HG02938 (cell line): ENCODE measurements around the gene MAGED1.
A peak's percentile ranks its signal among the peaks of the same experiment; 100 is the strongest.

Source experiments
- ATAC-seq: cut with Tn5 transposase; IDR thresholded peaks from one replicate; pipeline ENCODE4 v1.9.1; 2021; ENCODE audit warnings: mild to moderate bottlenecking, moderate library complexity; ENCODE audit not compliant: unreplicated experiment

MAGED1 gene, protein sequence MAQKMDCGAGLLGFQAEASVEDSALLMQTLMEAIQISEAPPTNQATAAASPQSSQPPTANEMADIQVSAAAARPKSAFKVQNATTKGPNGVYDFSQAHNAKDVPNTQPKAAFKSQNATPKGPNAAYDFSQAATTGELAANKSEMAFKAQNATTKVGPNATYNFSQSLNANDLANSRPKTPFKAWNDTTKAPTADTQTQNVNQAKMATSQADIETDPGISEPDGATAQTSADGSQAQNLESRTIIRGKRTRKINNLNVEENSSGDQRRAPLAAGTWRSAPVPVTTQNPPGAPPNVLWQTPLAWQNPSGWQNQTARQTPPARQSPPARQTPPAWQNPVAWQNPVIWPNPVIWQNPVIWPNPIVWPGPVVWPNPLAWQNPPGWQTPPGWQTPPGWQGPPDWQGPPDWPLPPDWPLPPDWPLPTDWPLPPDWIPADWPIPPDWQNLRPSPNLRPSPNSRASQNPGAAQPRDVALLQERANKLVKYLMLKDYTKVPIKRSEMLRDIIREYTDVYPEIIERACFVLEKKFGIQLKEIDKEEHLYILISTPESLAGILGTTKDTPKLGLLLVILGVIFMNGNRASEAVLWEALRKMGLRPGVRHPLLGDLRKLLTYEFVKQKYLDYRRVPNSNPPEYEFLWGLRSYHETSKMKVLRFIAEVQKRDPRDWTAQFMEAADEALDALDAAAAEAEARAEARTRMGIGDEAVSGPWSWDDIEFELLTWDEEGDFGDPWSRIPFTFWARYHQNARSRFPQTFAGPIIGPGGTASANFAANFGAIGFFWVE

DNA sequence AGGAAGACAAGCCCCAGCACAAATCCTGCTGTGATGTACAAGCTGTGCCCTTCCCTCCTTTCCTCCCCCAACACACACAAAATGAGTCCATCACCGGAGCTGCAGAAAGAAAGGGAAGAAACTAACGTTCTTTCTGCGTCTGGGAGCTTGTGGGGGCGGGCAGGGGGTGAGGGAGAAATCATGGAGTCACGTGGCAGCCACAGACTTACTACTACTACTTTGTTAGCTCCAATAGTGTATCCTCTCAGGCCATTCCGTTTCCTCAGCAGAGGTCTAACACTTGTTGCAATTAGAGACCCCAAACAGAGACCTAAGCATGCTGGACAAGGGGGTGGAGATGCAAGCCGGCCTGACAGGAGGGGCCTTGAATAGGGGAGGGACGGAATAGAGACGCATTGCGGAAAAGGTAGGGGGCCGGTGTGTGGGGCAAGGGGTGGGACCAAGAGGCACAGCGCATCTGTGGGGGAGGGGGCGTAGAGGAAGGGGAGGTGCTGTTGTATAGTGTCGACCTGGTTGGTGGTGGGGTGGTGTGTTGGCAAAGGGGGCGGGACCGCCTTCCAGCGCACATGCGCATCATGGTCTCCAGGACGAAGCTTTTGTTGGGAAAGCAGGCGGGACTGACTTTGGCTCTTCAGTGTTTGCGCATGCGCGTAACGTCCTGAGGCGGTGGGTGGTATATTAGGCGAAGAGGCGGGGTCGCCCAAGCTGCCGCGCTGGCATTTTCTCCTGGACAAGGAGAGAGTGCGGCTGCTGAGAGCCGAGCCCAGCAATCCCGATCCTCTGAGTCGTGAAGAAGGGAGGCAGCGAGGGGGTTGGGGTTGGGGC is at the start of gene MAGED1:
TSS of gene MAGED1 (plus strand) at position 703 of the 825 bp plus-strand sequence. CDS start 682 bp downstream, outside the sequence.
- ATAC-seq, result peak; percentile 41

DNA sequence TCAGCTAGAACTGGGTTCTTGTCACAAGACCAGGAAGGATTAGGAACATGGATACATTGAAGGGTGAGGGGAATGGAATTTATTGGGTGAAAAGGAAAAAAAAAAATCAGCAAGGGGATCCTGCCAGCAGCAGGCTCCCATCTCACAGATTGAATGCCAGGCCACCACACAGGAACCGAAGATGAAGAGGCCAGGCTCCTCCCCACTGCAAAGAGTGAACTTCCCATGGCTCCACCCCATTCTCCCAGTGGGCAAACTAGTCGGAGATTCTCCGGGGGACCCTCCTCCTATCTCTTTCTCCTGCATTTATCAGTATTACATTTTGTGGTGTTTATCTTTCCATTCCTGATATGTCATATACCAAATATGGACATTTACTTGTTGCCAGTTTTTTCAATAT is 46.0 kb upstream of the MAGED1 start:
- ATAC-seq, result no peak

DNA sequence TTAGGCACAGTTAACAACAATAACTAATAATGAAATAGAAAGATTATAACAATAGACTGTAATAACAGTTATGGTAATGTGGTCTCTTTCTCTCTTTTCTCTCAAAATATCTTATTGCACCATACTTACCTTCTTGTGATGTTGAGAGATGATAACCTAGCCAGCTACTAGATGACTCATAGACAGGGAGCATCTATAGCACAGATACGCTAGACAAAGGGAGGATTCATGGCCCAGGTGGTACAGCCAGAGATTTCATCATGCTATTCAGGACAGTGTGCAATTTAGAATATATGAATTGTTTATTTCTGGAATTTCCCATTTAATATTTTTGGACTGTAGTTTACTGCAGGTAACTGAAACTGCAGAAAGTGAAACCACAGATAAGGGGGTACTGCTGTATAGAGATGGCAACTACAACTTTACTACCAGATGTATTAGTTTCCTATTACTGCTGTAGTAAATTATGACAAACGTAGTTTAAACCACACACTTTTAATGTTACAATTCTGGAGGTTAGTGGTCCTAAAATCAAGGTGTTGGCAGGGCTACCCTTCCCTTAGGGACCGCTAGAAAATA is 41.8 kb upstream of the MAGED1 start:
- peak; percentile 64 for ATAC-seq

DNA sequence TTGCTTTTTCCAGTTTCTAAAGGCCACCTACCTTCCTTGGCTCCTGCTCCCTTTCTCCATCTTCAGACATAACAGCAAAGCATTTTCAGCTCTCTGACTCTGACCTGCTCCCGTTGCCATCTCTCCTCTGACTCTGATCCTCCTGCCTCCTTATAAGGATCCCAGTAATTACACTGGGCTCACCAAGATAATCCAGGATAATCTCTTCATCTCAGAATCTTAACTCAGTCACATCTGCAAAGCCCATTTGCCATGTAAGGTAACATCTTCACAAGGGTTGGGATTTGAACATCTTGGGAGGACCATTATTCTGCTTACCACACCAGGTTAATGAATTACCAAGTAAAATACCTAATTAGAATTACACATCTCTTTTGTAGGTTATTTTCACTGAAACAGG is 41.3 kb upstream of the MAGED1 start:
- no peak for ATAC-seq

DNA sequence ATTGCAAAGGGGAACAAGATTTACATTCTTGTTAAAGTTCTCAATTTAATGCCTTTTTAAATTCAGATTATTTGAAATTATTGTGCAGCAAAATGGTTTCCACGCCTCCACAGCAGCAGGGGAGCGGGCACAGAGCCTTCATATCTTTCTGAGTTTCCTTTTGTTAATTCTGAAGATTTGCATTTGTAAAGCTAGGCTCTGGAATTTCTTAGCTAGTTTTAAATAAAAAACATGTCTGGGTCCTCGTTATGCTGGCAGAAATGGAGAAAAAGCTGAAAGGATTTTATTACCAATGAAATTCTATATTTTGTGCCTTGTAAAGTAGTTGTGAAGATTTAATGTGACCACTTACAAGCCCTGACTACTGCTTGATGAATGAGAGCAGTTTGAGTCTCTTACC is 40.8 kb upstream of the MAGED1 start:
- ATAC-seq, result no peak

DNA sequence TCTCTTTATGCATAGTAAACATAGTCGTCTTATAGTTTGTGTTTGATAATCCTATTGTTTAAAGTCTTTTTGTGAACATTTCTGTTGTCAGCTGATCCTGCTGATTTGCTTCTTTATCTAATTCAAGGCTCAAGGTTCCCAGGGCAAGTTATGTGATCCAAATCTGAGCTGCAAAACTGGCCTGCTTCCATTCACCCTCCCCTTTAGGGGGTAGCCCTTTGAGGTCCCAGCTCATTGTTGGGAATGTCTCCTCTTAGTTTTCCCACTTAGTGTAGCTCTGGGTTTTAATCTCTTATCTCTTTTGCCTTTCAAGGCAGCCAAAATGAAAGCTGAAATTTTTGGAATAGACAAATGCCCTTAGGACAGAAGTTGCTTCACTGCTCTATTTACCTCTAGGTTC is 40.2 kb upstream of the MAGED1 start:
- ATAC-seq, result no peak

DNA sequence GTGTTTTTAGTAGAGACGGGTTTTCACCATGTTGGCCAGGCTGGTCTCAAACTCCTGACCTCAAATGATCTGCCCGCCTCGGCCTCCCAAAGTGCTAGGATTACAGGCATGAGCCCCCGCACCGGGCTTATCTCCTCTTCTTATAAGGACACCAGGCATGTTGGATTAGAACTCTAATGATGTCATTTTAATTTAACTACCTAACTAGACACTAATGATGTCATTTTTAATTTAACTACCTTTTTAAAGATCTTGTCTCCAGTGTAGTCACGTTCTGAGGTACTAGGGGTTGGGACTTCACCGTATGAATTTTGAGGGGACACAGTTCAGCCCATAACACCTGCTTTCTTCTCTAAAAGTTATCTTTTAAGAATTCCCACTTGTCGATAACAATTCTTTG is 37.7 kb upstream of the MAGED1 start:
- no peak for ATAC-seq

DNA sequence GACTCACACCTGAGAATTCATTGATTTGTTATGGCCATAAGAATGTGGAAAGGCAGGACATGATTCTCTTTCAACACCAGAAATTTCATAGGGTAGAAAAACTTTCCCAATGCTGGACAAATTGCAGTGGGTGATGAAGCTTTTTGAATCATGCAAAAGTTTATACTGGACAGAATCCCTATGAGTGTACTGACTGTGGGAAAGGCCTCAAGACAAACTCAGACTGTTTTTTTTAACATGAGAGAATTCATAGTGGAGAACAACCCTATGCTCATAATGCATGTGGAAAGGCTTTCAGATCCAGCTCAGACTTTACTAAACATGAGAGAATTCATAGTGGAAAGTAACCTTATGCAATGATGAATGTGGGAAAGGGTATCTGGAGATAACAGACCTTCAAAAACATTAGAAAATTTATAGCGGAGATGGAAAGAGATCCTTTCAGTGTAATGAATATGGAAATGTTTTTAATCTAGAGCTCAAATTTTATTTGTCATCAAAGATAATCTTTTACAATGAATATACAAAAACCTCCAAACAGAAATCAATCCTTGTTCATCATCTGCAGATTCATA is 36.2 kb upstream of the MAGED1 start:
- ATAC-seq, result no peak

DNA sequence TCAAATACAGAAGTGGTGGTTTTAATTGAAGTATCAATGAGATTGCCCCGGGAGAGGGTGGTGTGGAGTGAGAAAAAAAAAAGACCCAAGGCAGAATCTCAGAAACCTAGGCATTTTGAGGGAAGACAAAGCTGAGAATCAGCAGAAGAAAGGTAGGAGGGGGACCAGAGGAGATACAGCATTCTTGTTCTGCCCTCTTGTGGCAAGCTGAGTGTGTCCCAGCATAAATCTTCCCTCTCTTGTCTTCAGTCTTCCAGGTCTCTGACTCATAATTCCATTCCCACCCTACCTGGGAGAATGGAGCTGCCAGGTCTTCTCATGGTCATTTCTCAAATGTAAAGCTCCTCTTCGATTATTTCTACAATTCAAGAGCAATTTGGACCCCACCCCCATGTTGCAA is 32.7 kb upstream of the MAGED1 start:
- ATAC-seq, result no peak

DNA sequence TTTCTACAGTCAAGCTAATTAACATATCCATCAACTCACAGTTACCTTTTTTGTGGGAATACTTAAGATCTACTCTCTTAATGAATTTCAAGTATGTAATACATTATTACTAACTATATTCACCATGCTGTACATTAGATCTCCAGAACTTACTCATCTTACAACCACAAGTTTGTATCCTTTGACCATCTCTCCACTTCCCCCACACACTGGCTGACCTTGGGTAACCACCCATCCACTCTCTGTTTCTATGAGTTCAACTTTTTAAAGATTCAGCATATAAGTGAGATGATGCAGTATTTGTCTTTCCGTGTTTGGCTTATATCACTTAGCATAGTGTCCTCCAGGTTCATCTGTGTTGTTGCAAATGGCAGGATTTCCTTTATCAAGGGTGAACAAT is 30.5 kb upstream of the MAGED1 start:
- ATAC-seq, result peak; percentile 78

DNA sequence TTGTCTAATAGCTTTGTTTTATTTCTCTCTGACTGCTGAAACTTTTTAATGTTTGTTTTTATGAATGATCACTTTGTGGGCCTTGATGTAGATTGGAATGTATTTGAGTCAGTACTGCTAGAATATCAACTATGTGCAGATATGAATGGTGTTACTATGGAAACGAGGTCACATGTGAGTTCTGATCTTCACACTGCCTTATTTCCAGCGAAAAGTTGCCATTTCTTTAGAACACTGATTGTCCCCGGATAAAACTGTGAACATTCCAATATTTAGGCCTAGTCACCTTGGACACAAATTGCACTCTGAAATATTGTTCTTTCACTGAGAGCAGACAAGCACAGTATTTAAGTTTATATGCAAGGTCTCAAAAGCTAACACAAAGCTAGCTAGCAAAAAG is 27.2 kb upstream of the MAGED1 start:
- ATAC-seq, result no peak

DNA sequence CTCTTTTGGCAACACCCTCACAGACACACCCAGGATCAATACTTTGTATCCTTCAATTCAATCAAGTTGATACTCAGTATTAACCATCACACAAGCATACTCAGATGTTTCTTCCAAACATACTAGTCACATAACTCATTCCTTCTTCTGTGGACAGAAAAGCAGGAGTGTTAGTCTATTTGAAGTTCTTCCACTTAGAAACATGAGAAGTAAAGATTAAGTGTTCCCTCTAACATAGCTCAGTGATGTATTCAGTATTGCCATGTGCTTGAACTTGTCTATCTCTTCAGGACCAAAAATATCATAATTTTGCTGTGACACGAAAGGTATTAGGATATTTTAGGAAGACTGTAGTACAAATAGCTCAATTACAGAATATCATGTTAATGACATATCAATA is 25.8 kb upstream of the MAGED1 start:
- ATAC-seq, result no peak

DNA sequence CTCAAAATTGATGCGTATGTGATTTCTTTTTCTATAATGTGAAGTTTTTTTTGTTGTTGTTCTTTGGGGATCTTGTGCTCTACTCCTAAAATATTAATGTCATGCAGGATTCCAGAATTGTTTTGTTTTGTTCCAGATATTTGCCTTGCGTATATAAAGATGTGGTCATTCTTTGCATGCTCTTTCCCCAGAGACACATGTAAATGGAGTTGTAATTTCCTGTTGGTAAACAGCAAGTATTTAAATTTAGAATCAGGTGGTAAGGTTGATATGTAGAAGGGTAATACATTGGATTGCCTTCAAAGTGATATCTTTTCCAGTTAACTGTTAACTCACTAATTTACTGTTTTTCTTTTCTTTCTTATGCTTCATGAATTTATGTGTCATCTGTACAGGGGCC is 23.1 kb upstream of the MAGED1 start:
- ATAC-seq, result no peak

DNA sequence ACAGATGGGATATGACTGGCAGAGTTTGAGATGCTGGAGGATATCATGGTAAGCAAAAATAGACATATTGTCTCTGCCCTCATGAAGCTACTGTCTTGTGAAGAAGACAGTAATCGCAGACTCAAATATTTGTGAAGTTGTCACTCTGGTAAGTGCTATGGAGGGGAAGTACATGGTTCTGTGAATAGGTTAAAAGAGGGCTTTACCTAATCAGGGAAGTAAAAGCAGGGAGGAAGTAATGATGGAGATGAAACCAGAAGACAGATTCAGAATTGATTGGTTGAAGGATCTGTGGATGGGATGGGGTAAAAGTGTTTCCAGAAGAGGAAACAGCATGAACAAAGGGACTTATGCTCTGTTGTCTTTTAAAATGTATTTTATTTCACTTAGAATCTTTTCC is 19.3 kb upstream of the MAGED1 start:
- ATAC-seq, result no peak

DNA sequence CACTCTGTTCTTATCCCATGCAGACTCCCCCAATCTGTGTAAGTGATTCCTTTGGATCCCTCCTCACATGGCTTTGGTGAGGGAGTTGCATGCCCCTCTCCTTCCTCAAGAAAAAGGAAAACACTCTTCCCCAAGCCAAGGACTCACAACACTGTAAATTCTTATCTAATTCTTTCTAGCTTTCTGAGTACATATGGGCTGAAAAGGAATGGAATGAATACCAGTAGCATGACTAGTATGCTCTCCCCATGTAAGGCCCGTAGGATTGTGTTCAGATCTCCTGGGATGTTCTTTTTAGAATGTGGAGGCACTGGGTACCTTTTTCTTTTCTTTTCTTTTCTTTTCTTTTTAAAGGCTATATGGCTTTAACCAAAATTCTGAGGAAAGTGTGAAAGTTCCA is 17.0 kb upstream of the MAGED1 start:
- no peak for ATAC-seq

DNA sequence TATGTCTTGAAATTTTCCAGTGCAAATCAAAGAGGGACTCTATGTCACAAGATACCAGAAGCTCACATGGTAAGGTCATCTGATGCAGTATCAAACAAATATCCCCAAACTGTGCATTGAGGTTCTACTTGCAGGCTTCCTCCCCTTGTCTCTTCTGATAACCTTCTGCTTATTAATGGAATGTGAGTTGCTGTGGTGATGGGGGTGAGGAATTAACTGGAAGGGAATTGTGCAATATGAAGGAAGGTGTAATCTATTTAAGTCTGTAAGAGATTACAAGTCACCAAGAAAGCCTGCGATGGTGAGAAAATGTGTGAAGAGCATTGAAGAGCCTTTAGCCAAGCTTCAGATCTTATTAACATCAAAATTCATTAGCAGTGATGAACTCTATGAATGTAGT is 15.4 kb upstream of the MAGED1 start:
- no peak for ATAC-seq

DNA sequence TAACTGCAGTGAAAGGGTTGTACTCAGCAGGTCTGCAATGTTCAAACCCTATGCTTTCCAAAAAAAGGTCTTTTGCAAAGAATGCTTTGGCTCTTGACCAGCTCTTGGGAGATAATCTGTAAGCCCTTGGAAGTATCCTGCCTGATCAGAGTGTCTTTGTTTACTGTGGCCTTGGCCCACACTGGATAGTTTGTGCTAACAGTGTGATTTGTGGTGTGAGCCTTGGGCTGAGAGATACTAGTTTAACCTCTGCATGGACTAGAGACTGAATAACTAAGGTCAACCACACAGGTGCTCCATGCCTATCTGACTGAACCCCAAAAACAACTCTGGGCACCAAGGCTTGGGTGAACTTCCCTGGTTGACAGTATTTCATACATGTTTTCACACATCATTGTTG is 3.6 kb upstream of the MAGED1 start:
- no peak for ATAC-seq

DNA sequence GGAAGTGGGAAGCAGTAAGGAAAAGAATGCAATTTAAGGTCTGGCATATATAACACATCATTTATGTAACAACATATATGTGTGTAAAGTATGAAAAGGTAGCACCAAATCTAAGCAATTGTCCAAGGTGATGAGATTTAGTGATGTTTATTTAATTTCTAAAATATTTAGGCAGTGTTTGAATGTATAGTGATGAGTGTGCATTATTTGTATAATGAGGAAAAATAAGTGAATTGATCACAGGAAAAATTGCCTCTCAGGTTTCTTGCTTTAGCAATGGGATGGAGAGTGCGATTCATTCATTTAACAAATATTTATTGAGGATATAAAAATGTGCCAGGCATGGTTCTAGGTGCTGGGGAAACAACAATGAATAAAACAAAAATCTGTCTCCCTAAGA is 2.2 kb upstream of the MAGED1 start:
- no peak for ATAC-seq

DNA sequence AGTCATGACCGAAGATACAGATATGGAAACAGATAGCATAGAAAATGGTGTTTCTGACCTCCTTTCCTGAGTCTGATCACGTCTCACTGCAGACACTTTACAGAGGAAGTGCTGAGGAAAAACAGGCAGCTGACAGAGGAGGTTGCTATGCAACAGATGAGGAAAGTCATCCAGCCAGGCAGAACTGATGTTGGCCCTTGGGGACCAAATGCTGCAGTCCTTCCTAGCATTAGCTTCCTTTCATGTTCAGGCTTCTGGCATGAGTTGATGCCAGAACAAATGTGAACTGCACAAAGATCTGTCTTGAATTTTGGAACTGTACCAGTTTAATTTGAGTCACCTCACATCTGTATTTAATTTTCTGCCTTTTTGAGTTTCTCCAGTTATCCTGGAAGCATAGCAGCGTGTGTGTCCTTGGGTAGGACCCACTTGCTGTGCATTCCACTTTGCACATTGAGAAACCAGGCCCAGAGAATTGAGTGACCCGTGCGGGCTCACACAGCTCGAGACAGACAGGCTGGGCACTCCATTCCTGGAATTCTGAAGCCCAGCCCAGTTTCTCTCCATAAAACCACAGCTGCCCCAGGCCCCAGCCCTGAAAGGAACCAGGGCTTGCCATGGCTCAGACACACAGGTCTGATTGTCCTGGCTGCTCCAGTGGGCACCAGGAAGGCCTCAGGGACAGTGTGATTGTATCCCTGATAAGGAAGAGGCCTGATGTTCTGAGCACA is 1.4 kb upstream of the MAGED1 start:
- ATAC-seq, result no peak
